Stimulated activated CD8-positive, alpha-beta memory T cell treated with anti-CD3 and anti-CD28 coated beads, Interleukin-4, amount 100 ng/mL, for 24 hours (primary cell): Measurements from ENCODE around the gene ATOX1.
"Not testable (repeated sequence)": the region's sequence is repeated elsewhere in the genome, so short reads cannot be mapped to it uniquely, and the experiment has no call there.

ENCODE experiments used
- DNase-seq: peaks from one replicate; pipeline ENCODE4 v3.0.0-alpha.2; 2020; ENCODE audit warnings: low read depth

Gene ATOX1

GRCh38 chr5:151758430-151759241, at the start of gene ATOX1:
Gene ATOX1, minus strand, starts transcription at chr5:151758631. Its CDS starts 80 bp downstream, at chr5:151758551.
- DNase-seq: peak; percentile 86

- DNase-seq: no peak
Measured at GRCh38 chr5:151805414-151806223, 47.2 kb upstream of the ATOX1 start.

GRCh38 chr5:151800532-151800931, 42.1 kb upstream of the ATOX1 start:
- no peak for DNase-seq

- no peak for DNase-seq
Measured at GRCh38 chr5:151799407-151799806, 41.0 kb upstream of the ATOX1 start.

- DNase-seq: no peak
Measured at GRCh38 chr5:151798674-151799073, 40.2 kb upstream of the ATOX1 start.

GRCh38 chr5:151795426-151795825, 37.0 kb upstream of the ATOX1 start:
- DNase-seq: no peak

GRCh38 chr5:151793358-151793757, 34.9 kb upstream of the ATOX1 start:
- DNase-seq: no peak

- no peak for DNase-seq
Measured at GRCh38 chr5:151787817-151788216, 29.4 kb upstream of the ATOX1 start.

GRCh38 chr5:151786468-151786867, 28.0 kb upstream of the ATOX1 start:
- no peak for DNase-seq

- no peak for DNase-seq
Measured at GRCh38 chr5:151784141-151784540, 25.7 kb upstream of the ATOX1 start.

- not testable (repeated sequence) for DNase-seq
Measured at GRCh38 chr5:151783664-151784063, 25.2 kb upstream of the ATOX1 start.

GRCh38 chr5:151781201-151781600, 22.8 kb upstream of the ATOX1 start:
- no peak for DNase-seq

- DNase-seq: no peak
Measured at GRCh38 chr5:151780348-151780747, 21.9 kb upstream of the ATOX1 start.

GRCh38 chr5:151779531-151780125, 21.2 kb upstream of the ATOX1 start:
- DNase-seq: no peak

- no peak for DNase-seq
Measured at GRCh38 chr5:151775025-151775606, 16.7 kb upstream of the ATOX1 start.

GRCh38 chr5:151773951-151774350, 15.5 kb upstream of the ATOX1 start:
- DNase-seq: no peak

- DNase-seq: no peak
Measured at GRCh38 chr5:151772846-151773561, 14.6 kb upstream of the ATOX1 start.

- peak; percentile 16 for DNase-seq
Measured at GRCh38 chr5:151772029-151772845, 13.8 kb upstream of the ATOX1 start.

GRCh38 chr5:151771259-151772028, 13.0 kb upstream of the ATOX1 start, which contains the start of gene G3BP1:
Gene G3BP1, plus strand, starts transcription at chr5:151771954. Its CDS starts 14,667 bp downstream, at chr5:151786621.
- peak; percentile 98 for DNase-seq
